HG03432 (cell line): ENCODE measurements around the gene DDX43.
"Not testable (repeated sequence)": the region's sequence is repeated elsewhere in the genome, so short reads cannot be mapped to it uniquely, and the experiment has no call there.

Experiments
- ATAC-seq: cut with Tn5 transposase; IDR thresholded peaks from one replicate; pipeline ENCODE4 v1.9.1; 2021; ENCODE audit warnings: mild to moderate bottlenecking, moderate library complexity; ENCODE audit not compliant: unreplicated experiment

The DDX43 gene

GRCh38 chr6:73394577-73395354 is at the start of gene DDX43:
Gene DDX43, plus strand, starts transcription at chr6:73394828. Its CDS starts 78 bp downstream, at chr6:73394906.
- ATAC-seq: no peak

GRCh38 chr6:73348550-73349204 is 46.0 kb upstream of the DDX43 start:
- no peak for ATAC-seq

- no peak for ATAC-seq
Observed at GRCh38 chr6:73349311-73349710, 45.3 kb upstream of the DDX43 start.

GRCh38 chr6:73353636-73354593 is 40.7 kb upstream of the DDX43 start, which contains the start of gene DPPA5:
Gene DPPA5, minus strand, starts transcription at chr6:73354276. Its CDS starts 51 bp downstream, at chr6:73354225.
- no peak for ATAC-seq

GRCh38 chr6:73362358-73362757 is 32.3 kb upstream of the DDX43 start, which contains the start of gene KHDC3L:
Gene KHDC3L, plus strand, starts transcription at chr6:73362658. Its CDS starts 72 bp downstream, at chr6:73362730.
- no peak for ATAC-seq

GRCh38 chr6:73362869-73363536 is 31.6 kb upstream of the DDX43 start:
- ATAC-seq: no peak

GRCh38 chr6:73363537-73363875 is 31.1 kb upstream of the DDX43 start:
- ATAC-seq: no peak

GRCh38 chr6:73364121-73364520 is 30.5 kb upstream of the DDX43 start:
- no peak for ATAC-seq

GRCh38 chr6:73364549-73364948 is 30.1 kb upstream of the DDX43 start:
- ATAC-seq: no peak

- no peak for ATAC-seq
Observed at GRCh38 chr6:73367761-73368355, 26.8 kb upstream of the DDX43 start.

GRCh38 chr6:73368675-73369074 is 26.0 kb upstream of the DDX43 start:
- no peak for ATAC-seq

GRCh38 chr6:73369157-73369556 is 25.5 kb upstream of the DDX43 start:
- ATAC-seq: no peak

- no peak for ATAC-seq
Observed at GRCh38 chr6:73369563-73369962, 25.1 kb upstream of the DDX43 start, which contains the start of gene OOEP. Gene OOEP, minus strand, starts transcription at chr6:73369897. Its CDS starts 105 bp downstream, at chr6:73369792.

- ATAC-seq: no peak
Observed at GRCh38 chr6:73371984-73372383, 22.6 kb upstream of the DDX43 start.

- no peak for ATAC-seq
Observed at GRCh38 chr6:73372516-73372915, 22.1 kb upstream of the DDX43 start.

- no peak for ATAC-seq
Observed at GRCh38 chr6:73375216-73375615, 19.4 kb upstream of the DDX43 start.

- no peak for ATAC-seq
Observed at GRCh38 chr6:73377225-73377624, 17.4 kb upstream of the DDX43 start.

GRCh38 chr6:73381531-73381930 is 13.1 kb upstream of the DDX43 start:
- not testable (repeated sequence) for ATAC-seq

GRCh38 chr6:73382462-73383113 is 12.0 kb upstream of the DDX43 start:
- no peak for ATAC-seq

GRCh38 chr6:73388433-73388799 is 6.2 kb upstream of the DDX43 start:
- peak; percentile 25 for ATAC-seq
